Renal cortical epithelial cell (primary cell): Measurements from ENCODE around the gene FKBP11. TPM values are rescaled to one million over a fixed set of nuclear protein-coding genes. Genes with fewer than 3 reads are reported as not detected.
"Not testable (repeated sequence)": the region's sequence is repeated elsewhere in the genome, so short reads cannot be mapped to it uniquely, and the experiment has no call there.

Experiments used
- DNase-seq: peaks from one replicate; pipeline ENCODE4 v3.0.0-alpha.2; 2011; ENCODE audit warnings: low read depth
- total RNA-seq: library from RNA; depleted of rRNA; stranded (reverse); fragments of >200 nt; gene quantifications from 2 replicates; pipeline ENCODE4 v1.2.3, GENCODE V29; 2014

Gene FKBP11
- total RNA-seq, 1 donor from 2014 or later: 6.4 TPM

- DNase-seq: no peak
Observed at GRCh38 chr12:48910196-48910595, 15.1 kb downstream of the FKBP11 start.

- not testable (repeated sequence) for DNase-seq
Observed at GRCh38 chr12:48909698-48910097, 15.6 kb downstream of the FKBP11 start.

- peak; percentile 28 for DNase-seq
Observed at GRCh38 chr12:48907245-48907644, 18.0 kb downstream of the FKBP11 start.

GRCh38 chr12:48903982-48904411 lies 21.3 kb downstream of the FKBP11 start:
- peak; percentile 80 for DNase-seq

- DNase-seq: no peak
Observed at GRCh38 chr12:48903363-48903981, 21.8 kb downstream of the FKBP11 start.

GRCh38 chr12:48901278-48901677 lies 24.0 kb downstream of the FKBP11 start:
- no peak for DNase-seq

- DNase-seq: no peak
Observed at GRCh38 chr12:48899651-48900050, 25.6 kb downstream of the FKBP11 start.

GRCh38 chr12:48894271-48894670 lies 31.0 kb downstream of the FKBP11 start:
- no peak for DNase-seq

- DNase-seq: peak; percentile 33
Observed at GRCh38 chr12:48890657-48891418, 34.5 kb downstream of the FKBP11 start.

GRCh38 chr12:48889679-48890078 lies 35.6 kb downstream of the FKBP11 start:
- no peak for DNase-seq

GRCh38 chr12:48883305-48884161 lies 41.8 kb downstream of the FKBP11 start:
- no peak for DNase-seq

- DNase-seq: no peak
Observed at GRCh38 chr12:48882972-48883304, 42.4 kb downstream of the FKBP11 start.

- DNase-seq: peak; percentile 44
Observed at GRCh38 chr12:48882315-48882687, 43.0 kb downstream of the FKBP11 start.

GRCh38 chr12:48881686-48882314 lies 43.5 kb downstream of the FKBP11 start:
- no peak for DNase-seq

GRCh38 chr12:48880647-48881046 lies 44.6 kb downstream of the FKBP11 start:
- no peak for DNase-seq

- no peak for DNase-seq
Observed at GRCh38 chr12:48878548-48878947, 46.7 kb downstream of the FKBP11 start.

- DNase-seq: no peak
Observed at GRCh38 chr12:48875944-48876515, 49.3 kb downstream of the FKBP11 start.

GRCh38 chr12:48873534-48873933 lies 51.8 kb downstream of the FKBP11 start:
- not testable (repeated sequence) for DNase-seq

GRCh38 chr12:48873096-48873495 lies 52.2 kb downstream of the FKBP11 start:
- no peak for DNase-seq
